PC-3 (cell line): ENCODE data around the gene EPB41L3. TPM values are rescaled to one million over a fixed set of nuclear protein-coding genes. Genes with fewer than 3 reads are reported as not detected.

ENCODE experiments used
- ATAC-seq: fragments of 200-7000 bp; cut with Tn5 transposase; 2 replicates; pipeline ENCODE4 v1.9.1; 2020; ENCODE audit warnings: mild to moderate bottlenecking, moderate library complexity
- BruUV-seq: library from RNA; stranded (reverse); fragments of 400-500 nt; replicated peaks from 2 replicates; lab custom pipeline; 2021; lab: Mats Ljungman, UMichigan
- CTCF ChIA-PET: fragments of 300-600 bp; sonication (Branson Sonifier 250); formaldehyde crosslinking; loops from one replicate; lab custom pipeline; 2022; ENCODE audit warnings: antibody characterized with exemption; lab: Charles Lee
- POLR2A ChIA-PET: fragments of 300-600 bp; sonication (Branson Sonifier 250); formaldehyde crosslinking; loops from one replicate; lab custom pipeline; 2022; ENCODE audit warnings: antibody characterized with exemption; ENCODE audit not compliant: unreplicated experiment; lab: Charles Lee
- DNase-seq: peaks from one replicate; pipeline ENCODE4 v3.0.0-alpha.2; 2015
- H2AFZ ChIP-seq: fragments of 300-600 bp; sonication (generic); 2 replicates; pipeline ENCODE4 v1.6.0; 2016; ENCODE audit warnings: antibody characterized with exemption, low read length
- H3F3A ChIP-seq: fragments of 300-600 bp; sonication (generic); one replicate; pipeline ENCODE4 v1.6.0; 2017; ENCODE audit warnings: antibody characterized with exemption, low read length, control low read depth, mild to moderate bottlenecking; ENCODE audit not compliant: unreplicated experiment
- H3K27ac ChIP-seq: fragments of 300-600 bp; sonication (generic); 2 replicates; pipeline ENCODE4 v1.5.1; 2016; ENCODE audit warnings: mild to moderate bottlenecking, low read length
- H3K27me3 ChIP-seq: fragments of 300-600 bp; sonication (generic); 2 replicates; pipeline ENCODE4 v1.6.1; 2016; ENCODE audit warnings: low read length, mixed read lengths
- H3K36me3 ChIP-seq: fragments of 300-600 bp; sonication (generic); 2 replicates; pipeline ENCODE4 v1.6.1; 2016; ENCODE audit warnings: low read depth, mixed run types, low read length, mixed read lengths
- H3K4me1 ChIP-seq: fragments of 300-600 bp; sonication (generic); 2 replicates; pipeline ENCODE4 v1.5.1; 2016; ENCODE audit warnings: low read length; ENCODE audit not compliant: insufficient read depth
- H3K4me2 ChIP-seq: fragments of 300-600 bp; sonication (generic); 2 replicates; pipeline ENCODE4 v1.6.0; 2016; ENCODE audit warnings: low read length
- H3K4me3 ChIP-seq: fragments of 300-600 bp; sonication (generic); 2 replicates; pipeline ENCODE4 v1.5.1; 2016; ENCODE audit warnings: mild to moderate bottlenecking, low read length, mixed read lengths
- H3K79me2 ChIP-seq: fragments of 300-600 bp; sonication (generic); 2 replicates; pipeline ENCODE4 v1.6.1; 2017; ENCODE audit warnings: low read length, mixed read lengths
- H3K9ac ChIP-seq: fragments of 300-600 bp; sonication (generic); 2 replicates; pipeline ENCODE4 v1.6.0; 2016; ENCODE audit warnings: mild to moderate bottlenecking, low read length
- H3K9me2 ChIP-seq: fragments of 300-600 bp; sonication (generic); replicated peaks from 2 replicates; pipeline ENCODE4 v1.6.1; 2016; ENCODE audit warnings: mixed run types, low read length, mixed read lengths
- H3K9me3 ChIP-seq: fragments of 300-600 bp; sonication (generic); 2 replicates; pipeline ENCODE4 v1.6.1; 2016; ENCODE audit warnings: low read length, mixed read lengths
- H4K20me1 ChIP-seq: fragments of 300-600 bp; sonication (generic); 2 replicates; pipeline ENCODE4 v1.6.1; 2016; ENCODE audit warnings: low read length, mixed read lengths
- CTCF ChIP-seq: fragments of 300-600 bp; sonication (generic); conservative IDR thresholded peaks from 2 replicates; pipeline ENCODE4 v1.5.1; 2017; ENCODE audit warnings: antibody characterized with exemption, low read depth, mild to moderate bottlenecking, low read length
- EZH2 ChIP-seq: fragments of 300-600 bp; sonication (generic); IDR thresholded peaks from one replicate; pipeline ENCODE4 v1.6.1; 2017; ENCODE audit warnings: antibody characterized with exemption, mild to moderate bottlenecking, low read length; ENCODE audit not compliant: unreplicated experiment
- EZH2phosphoT487 ChIP-seq: fragments of 300-600 bp; sonication (generic); IDR thresholded peaks from 2 replicates; pipeline ENCODE4 v1.6.1; 2018; ENCODE audit warnings: mild to moderate bottlenecking, antibody characterized with exemption, low read length, borderline replicate concordance
- intact Hi-C: fragments of 100-400 bp; cut with micrococcal nuclease; formaldehyde crosslinking; loops from 2 replicates; pipeline ENCODE4 v1.9.0; 2023
- total RNA-seq: library from RNA; depleted of rRNA; stranded (reverse); fragments of >200 nt; gene quantifications from 2 replicates; pipeline ENCODE4 v1.2.3, GENCODE V29; 2014

The EPB41L3 gene
- total RNA-seq, 1 experiment from 2014 or later: 39.5 TPM

- no peak overlapping the region for H2AFZ ChIP-seq
- H3K4me3 ChIP-seq: no peak overlapping the region
- no peaks in the 10 kb centered on the region for H3K79me2 ChIP-seq
- H3K4me2 ChIP-seq: no peak overlapping the region
- no peaks in the 10 kb centered on the region for H3K4me1 ChIP-seq
- ChIA-PET CTCF (no interaction called here), POLR2A (interaction anchor here (0.6 kb wide), 2 partner anchors 491 to 1071 kb away, joined by 3 to 7 read pairs; no protein-coding TSS in a partner anchor)
- H3K27ac ChIP-seq: no peak overlapping the region
- ATAC-seq: no peak
- no peaks in the 10 kb centered on the region for H3K9me2 ChIP-seq
- H3K27me3 ChIP-seq: 0 out of 2 replicates have a peak, but pooled peaks cover 5% of the 10 kb centered on the region
- no peaks in the 10 kb centered on the region for H3K9me3 ChIP-seq
- intact Hi-C loops: no loop called here
- no peaks in the 10 kb centered on the region for H3F3A ChIP-seq
- no peaks in the 10 kb centered on the region for H3K36me3 ChIP-seq
- no peak for TF ChIP-seq CTCF
- no peak for TF ChIP-seq EZH2phosphoT487
- no peak for TF ChIP-seq EZH2
- no peak overlapping the region for H3K9ac ChIP-seq
- no TSS peak for BruUV-seq
- H4K20me1 ChIP-seq: no peaks in the 10 kb centered on the region
- no peak for DNase-seq
Measured at GRCh38 chr18:5419030-5419429, 124.8 kb downstream of the EPB41L3 start.

GRCh38 chr18:5417342-5417741 is 126.5 kb downstream of the EPB41L3 start:
- ATAC-seq (no peak), DNase-seq (no peak)
- BruUV-seq: no TSS peak
- H3K36me3 ChIP-seq: no peaks in the 10 kb centered on the region
- no peak overlapping the region for H2AFZ ChIP-seq
- no peak overlapping the region for H3K27ac ChIP-seq
- 0 out of 2 replicates have a peak, but pooled peaks cover 5% of the 10 kb centered on the region for H3K27me3 ChIP-seq
- no peak overlapping the region for H3K9ac ChIP-seq
- H3F3A ChIP-seq: no peaks in the 10 kb centered on the region
- no peak overlapping the region for H3K4me2 ChIP-seq
- TF ChIP-seq EZH2phosphoT487 (no peak), EZH2 (no peak), CTCF (no peak)
- ChIA-PET CTCF (no interaction called here), POLR2A (no interaction called here)
- H3K9me2 ChIP-seq: no peaks in the 10 kb centered on the region
- no peaks in the 10 kb centered on the region for H3K79me2 ChIP-seq
- H4K20me1 ChIP-seq: no peaks in the 10 kb centered on the region
- no peaks in the 10 kb centered on the region for H3K4me1 ChIP-seq
- H3K9me3 ChIP-seq: no peaks in the 10 kb centered on the region
- no peak overlapping the region for H3K4me3 ChIP-seq
- intact Hi-C loops: no loop called here

- intact Hi-C loops: no loop called here
- H3K9me3 ChIP-seq: no peaks in the 10 kb centered on the region
- DNase-seq: no peak
- 0 out of 2 replicates have a peak, but pooled peaks cover under 1% of the 10 kb centered on the region for H3K27me3 ChIP-seq
- no peak overlapping the region for H3K9ac ChIP-seq
- no peak overlapping the region for H3K4me2 ChIP-seq
- no peaks in the 10 kb centered on the region for H3K9me2 ChIP-seq
- no peak overlapping the region for H3K4me3 ChIP-seq
- H2AFZ ChIP-seq: no peak overlapping the region
- no peaks in the 10 kb centered on the region for H3K36me3 ChIP-seq
- no peaks in the 10 kb centered on the region for H3K79me2 ChIP-seq
- no peaks in the 10 kb centered on the region for H3K4me1 ChIP-seq
- CTCF ChIA-PET: no interaction called here
- BruUV-seq: no TSS peak
- H4K20me1 ChIP-seq: no peaks in the 10 kb centered on the region
- POLR2A ChIA-PET: no interaction called here
- ATAC-seq: no peak
- H3F3A ChIP-seq: no peaks in the 10 kb centered on the region
- TF ChIP-seq EZH2phosphoT487 (no peak), EZH2 (no peak), CTCF (no peak)
- no peak overlapping the region for H3K27ac ChIP-seq
Measured at GRCh38 chr18:5416112-5416511, 127.7 kb downstream of the EPB41L3 start.
